Coronary artery (tissue), 2 donors: Measurements from ENCODE around the gene SEC24C.
"Not testable (repeated sequence)": the region's sequence is repeated elsewhere in the genome, so short reads cannot be mapped to it uniquely, and the experiment has no call there.

Source experiments
- DNase-seq: peaks from one replicate; pipeline ENCODE4 v3.0.0-alpha.2; 2017; ENCODE audit warnings: low spot score
- H3K27ac ChIP-seq, 2 donors: fragments of 200-600 bp; sonication (generic); one replicate each; pipeline ENCODE4 v1.5.1; 2016 to 2019
- H3K4me3 ChIP-seq: fragments of 200-600 bp; sonication (generic); 2 replicates; pipeline ENCODE4 v1.5.1; 2016; ENCODE audit warnings: mild to moderate bottlenecking, moderate library complexity
- CTCF ChIP-seq: fragments of 200-600 bp; sonication (generic); IDR thresholded peaks from one replicate; pipeline ENCODE4 v1.5.1; 2019; ENCODE audit warnings: antibody characterized with exemption

The SEC24C gene

GRCh38 chr10:73781879-73782748 is 37.9 kb downstream of the SEC24C start, which contains the start of gene CHCHD1:
Gene CHCHD1 (plus strand): TSS chr10:73782048. CDS start chr10:73782076, 28 bp downstream.
- peak within 1 kb of the TSS; percentile 83 to 97 for H3K27ac ChIP-seq
- TF ChIP-seq CTCF: no peak
- H3K4me3 ChIP-seq: peak within 1 kb of the TSS; percentile 90
- DNase-seq: peak; percentile 95

- DNase-seq: no peak
- TF ChIP-seq CTCF: no peak
- peak overlapping the region; percentile 90 for H3K4me3 ChIP-seq
- peak overlapping the region; percentile 83 to 97 for H3K27ac ChIP-seq
Measured at GRCh38 chr10:73782749-73783085, 38.5 kb downstream of the SEC24C start.

- H3K27ac ChIP-seq: peak within 1 kb of the TSS; percentile 89 to 94
- TF ChIP-seq CTCF: no peak
- peak within 1 kb of the TSS; percentile 92 for H3K4me3 ChIP-seq
- peak; percentile 91 for DNase-seq
Measured at GRCh38 chr10:73785211-73785720, 41.1 kb downstream of the SEC24C start, which contains the start of gene ZSWIM8. Gene ZSWIM8 (plus strand): TSS chr10:73785606. CDS start chr10:73785879, 273 bp downstream.

- no peak for TF ChIP-seq CTCF
- no peak for DNase-seq
- H3K27ac ChIP-seq: peak overlapping the region; percentile 89 to 94
- H3K4me3 ChIP-seq: peak overlapping the region; percentile 92
Measured at GRCh38 chr10:73785721-73786511, 41.7 kb downstream of the SEC24C start.

- no peak for DNase-seq
- Histone ChIP-seq H3K27ac (peak overlapping the region in 1 of 2 donors; percentile 94), H3K4me3 (peak overlapping the region; percentile 92)
- TF ChIP-seq CTCF: no peak
Measured at GRCh38 chr10:73786512-73786885, 42.3 kb downstream of the SEC24C start.

- not testable (repeated sequence) for DNase-seq, H3K27ac ChIP-seq
- H3K4me3 ChIP-seq: peak overlapping the region; percentile 92
Measured at GRCh38 chr10:73787031-73787800, 43.0 kb downstream of the SEC24C start.
